SK-N-SH treated with all-trans-retinoic acid at 6 μM for 48 hours (cell line): ENCODE results near the gene RDX.

Source experiments
- CSRNP3 ChIP-seq: fragments of 250-450 bp; sonication (Bioruptor Pico); IDR thresholded peaks from 2 replicates; pipeline ENCODE4 v1.5.1; 2021; ENCODE audit warnings: mild to moderate bottlenecking, moderate library complexity
- GLIS3 ChIP-seq: fragments of 250-450 bp; sonication (Bioruptor Pico); IDR thresholded peaks from 2 replicates; pipeline ENCODE4 v1.5.0; 2020; ENCODE audit warnings: mild to moderate bottlenecking, moderate library complexity
- PPARA ChIP-seq: fragments of 250-450 bp; sonication (Bioruptor Pico); IDR thresholded peaks from 2 replicates; pipeline ENCODE4 v1.5.0; 2020; ENCODE audit warnings: mild to moderate bottlenecking, borderline replicate concordance
- TCF4 ChIP-seq: fragments of 250-450 bp; sonication (Bioruptor Pico); IDR thresholded peaks from 2 replicates; pipeline ENCODE4 v1.8.0; 2021; ENCODE audit warnings: mild to moderate bottlenecking, moderate library complexity, borderline replicate concordance
- TOX ChIP-seq: fragments of 250-450 bp; sonication (Bioruptor Pico); IDR thresholded peaks from 2 replicates; pipeline ENCODE4 v1.8.0; 2021; ENCODE audit warnings: mild to moderate bottlenecking, moderate library complexity, borderline replicate concordance
- TSHZ2 ChIP-seq: fragments of 250-450 bp; sonication (Bioruptor Pico); IDR thresholded peaks from 2 replicates; pipeline ENCODE4 v1.5.0; 2020; ENCODE audit warnings: mild to moderate bottlenecking, moderate library complexity
- ZFP3 ChIP-seq: fragments of 250-450 bp; sonication (Bioruptor Pico); IDR thresholded peaks from 2 replicates; pipeline ENCODE4 v1.5.0; 2020; ENCODE audit warnings: mild to moderate bottlenecking, moderate library complexity
- ZNF565 ChIP-seq: fragments of 450-650 bp; formaldehyde crosslinking; conservative IDR thresholded peaks from 2 replicates; pipeline ENCODE4 v1.5.0; 2020; ENCODE audit warnings: low read depth, mild to moderate bottlenecking, moderate library complexity
- ZNF8 ChIP-seq: fragments of 450-650 bp; formaldehyde crosslinking; IDR thresholded peaks from 2 replicates; pipeline ENCODE4 v1.5.0; 2020; ENCODE audit warnings: mild to moderate bottlenecking, moderate library complexity
- TF ChIP-seq, protein P1 (sequence below): fragments of 250-450 bp; sonication (Bioruptor Pico); IDR thresholded peaks from 2 replicates; pipeline ENCODE4 v1.8.0; 2020; ENCODE audit warnings: mild to moderate bottlenecking, moderate library complexity, borderline replicate concordance

- TF ChIP-seq GLIS3 (CRISPR knock-in tag) (no peak), TCF4 (no peak), PPARA (CRISPR knock-in tag) (no peak), CSRNP3 (CRISPR knock-in tag) (no peak), ZNF8 (CRISPR knock-in tag) (no peak), TSHZ2 (CRISPR knock-in tag) (no peak), ZNF565 (no peak), ZFP3 (CRISPR knock-in tag) (no peak), TOX (CRISPR knock-in tag) (no peak)
- TF ChIP-seq, protein P1, sequence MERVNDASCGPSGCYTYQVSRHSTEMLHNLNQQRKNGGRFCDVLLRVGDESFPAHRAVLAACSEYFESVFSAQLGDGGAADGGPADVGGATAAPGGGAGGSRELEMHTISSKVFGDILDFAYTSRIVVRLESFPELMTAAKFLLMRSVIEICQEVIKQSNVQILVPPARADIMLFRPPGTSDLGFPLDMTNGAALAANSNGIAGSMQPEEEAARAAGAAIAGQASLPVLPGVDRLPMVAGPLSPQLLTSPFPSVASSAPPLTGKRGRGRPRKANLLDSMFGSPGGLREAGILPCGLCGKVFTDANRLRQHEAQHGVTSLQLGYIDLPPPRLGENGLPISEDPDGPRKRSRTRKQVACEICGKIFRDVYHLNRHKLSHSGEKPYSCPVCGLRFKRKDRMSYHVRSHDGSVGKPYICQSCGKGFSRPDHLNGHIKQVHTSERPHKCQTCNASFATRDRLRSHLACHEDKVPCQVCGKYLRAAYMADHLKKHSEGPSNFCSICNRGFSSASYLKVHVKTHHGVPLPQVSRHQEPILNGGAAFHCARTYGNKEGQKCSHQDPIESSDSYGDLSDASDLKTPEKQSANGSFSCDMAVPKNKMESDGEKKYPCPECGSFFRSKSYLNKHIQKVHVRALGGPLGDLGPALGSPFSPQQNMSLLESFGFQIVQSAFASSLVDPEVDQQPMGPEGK = no peak
These were observed 136.9 kb downstream of the RDX start for GRCh38 chr11:110159476-110159875.
